ENCODE results near the gene IFNK.

- TF ChIP-seq, protein P1, sequence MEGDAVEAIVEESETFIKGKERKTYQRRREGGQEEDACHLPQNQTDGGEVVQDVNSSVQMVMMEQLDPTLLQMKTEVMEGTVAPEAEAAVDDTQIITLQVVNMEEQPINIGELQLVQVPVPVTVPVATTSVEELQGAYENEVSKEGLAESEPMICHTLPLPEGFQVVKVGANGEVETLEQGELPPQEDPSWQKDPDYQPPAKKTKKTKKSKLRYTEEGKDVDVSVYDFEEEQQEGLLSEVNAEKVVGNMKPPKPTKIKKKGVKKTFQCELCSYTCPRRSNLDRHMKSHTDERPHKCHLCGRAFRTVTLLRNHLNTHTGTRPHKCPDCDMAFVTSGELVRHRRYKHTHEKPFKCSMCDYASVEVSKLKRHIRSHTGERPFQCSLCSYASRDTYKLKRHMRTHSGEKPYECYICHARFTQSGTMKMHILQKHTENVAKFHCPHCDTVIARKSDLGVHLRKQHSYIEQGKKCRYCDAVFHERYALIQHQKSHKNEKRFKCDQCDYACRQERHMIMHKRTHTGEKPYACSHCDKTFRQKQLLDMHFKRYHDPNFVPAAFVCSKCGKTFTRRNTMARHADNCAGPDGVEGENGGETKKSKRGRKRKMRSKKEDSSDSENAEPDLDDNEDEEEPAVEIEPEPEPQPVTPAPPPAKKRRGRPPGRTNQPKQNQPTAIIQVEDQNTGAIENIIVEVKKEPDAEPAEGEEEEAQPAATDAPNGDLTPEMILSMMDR (IDR thresholded peaks at IDR 0.05) = no peak
- TF ChIP-seq POLR2A (IDR thresholded peaks at IDR 0.05) = no peak
These were observed 36.2 kb upstream of the IFNK start for GRCh38 chr9:27487927-27488326.

Data from uterus (tissue), 2 donors.